A673 (cell line): ENCODE data around the gene TBC1D22A. TPM values are rescaled to one million over a fixed set of nuclear protein-coding genes. Genes with fewer than 3 reads are reported as not detected.

Experiments
- BruUV-seq: library from RNA; stranded (reverse); fragments of 400-500 nt; replicated peaks from 2 replicates; lab custom pipeline; 2021; lab: Mats Ljungman, UMichigan
- CTCF ChIA-PET: fragments of 300-600 bp; sonication (Branson Sonifier 250); formaldehyde crosslinking; loops from one replicate; lab custom pipeline; 2022; ENCODE audit warnings: antibody characterized with exemption; lab: Charles Lee
- POLR2A ChIA-PET: fragments of 300-600 bp; sonication (Branson Sonifier 250); formaldehyde crosslinking; loops from one replicate; lab custom pipeline; 2022; ENCODE audit warnings: antibody characterized with exemption; ENCODE audit not compliant: low non-redundant PET; lab: Charles Lee
- DNase-seq: peaks from one replicate; pipeline ENCODE4 v3.0.0-alpha.2; 2015; ENCODE audit warnings: low spot score
- H3K27ac ChIP-seq: fragments of 200-600 bp; sonication (generic); 2 replicates; pipeline ENCODE4 v1.5.1; 2016; ENCODE audit warnings: mixed run types, low read depth, mild to moderate bottlenecking, mixed read lengths, antibody characterized with exemption, low read length; ENCODE audit not compliant: poor library complexity, severe bottlenecking
- H3K27me3 ChIP-seq: fragments of 200-600 bp; sonication (generic); replicated peaks from 2 replicates; pipeline ENCODE4 v1.6.1; 2017; ENCODE audit warnings: mixed run types, low read depth, mild to moderate bottlenecking, mixed read lengths, antibody characterized with exemption, low read length; ENCODE audit not compliant: insufficient read depth, poor library complexity
- H3K36me3 ChIP-seq: fragments of 200-600 bp; sonication (generic); 2 replicates; pipeline ENCODE4 v1.6.1; 2016; ENCODE audit warnings: mixed run types, mild to moderate bottlenecking, mixed read lengths, antibody characterized with exemption, low read length; ENCODE audit not compliant: insufficient read depth, poor library complexity, severe bottlenecking
- H3K4me1 ChIP-seq: fragments of 200-600 bp; sonication (generic); 2 replicates; pipeline ENCODE4 v1.6.1; 2017; ENCODE audit warnings: mixed run types, mild to moderate bottlenecking, mixed read lengths, antibody characterized with exemption, low read length; ENCODE audit not compliant: insufficient read depth, poor library complexity, severe bottlenecking
- H3K4me3 ChIP-seq: fragments of 200-600 bp; sonication (generic); 2 replicates; pipeline ENCODE4 v1.5.1; 2016; ENCODE audit warnings: low read depth, mixed run types, mild to moderate bottlenecking, mixed read lengths, low read length; ENCODE audit not compliant: poor library complexity, severe bottlenecking
- H3K9me3 ChIP-seq: fragments of 200-600 bp; sonication (generic); 2 replicates; pipeline ENCODE4 v1.6.1; 2016; ENCODE audit warnings: mixed run types, low read depth, mild to moderate bottlenecking, mixed read lengths, antibody characterized with exemption, low read length; ENCODE audit not compliant: poor library complexity, severe bottlenecking
- CTCF ChIP-seq: fragments of 300-800, 200-600 bp; sonication (generic); conservative IDR thresholded peaks from 2 replicates; pipeline ENCODE4 v1.5.1; 2017; ENCODE audit warnings: low read depth, mild to moderate bottlenecking, antibody characterized with exemption, low read length, moderate library complexity, mixed read lengths
- EZH2 ChIP-seq: fragments of 200-600 bp; sonication (generic); IDR thresholded peaks from 2 replicates; pipeline ENCODE4 v1.6.1; 2017; ENCODE audit warnings: borderline replicate concordance, low read depth, mild to moderate bottlenecking, mixed read lengths, antibody characterized with exemption, low read length; ENCODE audit not compliant: poor library complexity, severe bottlenecking
- intact Hi-C: fragments of 100-400 bp; cut with micrococcal nuclease; formaldehyde crosslinking; loops from one replicate; pipeline ENCODE4 v1.10.0; 2022; ENCODE audit not compliant: unreplicated experiment
- total RNA-seq: library from RNA; stranded (reverse); gene quantifications from 2 replicates; pipeline ENCODE4 v1.2.3, GENCODE V29; 2021

TBC1D22A gene
- total RNA-seq, 1 experiment from 2014 or later = 22.5 TPM

- peaks cover 4% of the 10 kb centered on the region for H3K4me1 ChIP-seq
- intact Hi-C loops = no loop called here
- H3K4me3 ChIP-seq = no peak overlapping the region
- no peaks in the 10 kb centered on the region for H3K9me3 ChIP-seq
- DNase-seq = no peak
- no TSS peak for BruUV-seq
- POLR2A ChIA-PET = interaction anchor here (0.7 kb wide), 1 partner anchor 975 kb away, joined by 3 read pairs; no protein-coding TSS in a partner anchor
- H3K27ac ChIP-seq = no peak overlapping the region
- H3K27me3 ChIP-seq = no peaks in the 10 kb centered on the region
- H3K36me3 ChIP-seq = no peaks in the 10 kb centered on the region
- TF ChIP-seq CTCF (no peak), EZH2 (no peak)
- CTCF ChIA-PET = no interaction called here
Measured at GRCh38 chr22:46764140-46764680, 1.8 kb downstream of the TBC1D22A start.

GRCh38 chr22:46764779-46765485 is 2.5 kb downstream of the TBC1D22A start:
- no peak for TF ChIP-seq CTCF
- no peak for TF ChIP-seq EZH2
- intact Hi-C loops = no loop called here
- peaks cover 4% of the 10 kb centered on the region for H3K4me1 ChIP-seq
- no peak overlapping the region for H3K27ac ChIP-seq
- ChIA-PET POLR2A (no interaction called here), CTCF (no interaction called here)
- no peaks in the 10 kb centered on the region for H3K27me3 ChIP-seq
- no peaks in the 10 kb centered on the region for H3K9me3 ChIP-seq
- no peak for DNase-seq
- no peak overlapping the region for H3K4me3 ChIP-seq
- H3K36me3 ChIP-seq = no peaks in the 10 kb centered on the region
- BruUV-seq = no TSS peak

- CTCF ChIA-PET = no interaction called here
- Histone ChIP-seq H3K4me3 (no peak overlapping the region), H3K9me3 (no peaks in the 10 kb centered on the region), H3K4me1 (no peaks in the 10 kb centered on the region), H3K36me3 (no peaks in the 10 kb centered on the region), H3K27me3 (no peaks in the 10 kb centered on the region), H3K27ac (no peak overlapping the region)
- POLR2A ChIA-PET = no interaction called here
- no peak for DNase-seq
- intact Hi-C loops = no loop called here
- no TSS peak for BruUV-seq
- TF ChIP-seq CTCF (no peak), EZH2 (no peak)
Measured at GRCh38 chr22:46766611-46767010, 4.2 kb downstream of the TBC1D22A start.
